Measurements from ENCODE around the gene SLFN11.
"Not testable (repeated sequence)": the region's sequence is repeated elsewhere in the genome, so short reads cannot be mapped to it uniquely, and the experiment has no call there.

SLFN11 gene, protein sequence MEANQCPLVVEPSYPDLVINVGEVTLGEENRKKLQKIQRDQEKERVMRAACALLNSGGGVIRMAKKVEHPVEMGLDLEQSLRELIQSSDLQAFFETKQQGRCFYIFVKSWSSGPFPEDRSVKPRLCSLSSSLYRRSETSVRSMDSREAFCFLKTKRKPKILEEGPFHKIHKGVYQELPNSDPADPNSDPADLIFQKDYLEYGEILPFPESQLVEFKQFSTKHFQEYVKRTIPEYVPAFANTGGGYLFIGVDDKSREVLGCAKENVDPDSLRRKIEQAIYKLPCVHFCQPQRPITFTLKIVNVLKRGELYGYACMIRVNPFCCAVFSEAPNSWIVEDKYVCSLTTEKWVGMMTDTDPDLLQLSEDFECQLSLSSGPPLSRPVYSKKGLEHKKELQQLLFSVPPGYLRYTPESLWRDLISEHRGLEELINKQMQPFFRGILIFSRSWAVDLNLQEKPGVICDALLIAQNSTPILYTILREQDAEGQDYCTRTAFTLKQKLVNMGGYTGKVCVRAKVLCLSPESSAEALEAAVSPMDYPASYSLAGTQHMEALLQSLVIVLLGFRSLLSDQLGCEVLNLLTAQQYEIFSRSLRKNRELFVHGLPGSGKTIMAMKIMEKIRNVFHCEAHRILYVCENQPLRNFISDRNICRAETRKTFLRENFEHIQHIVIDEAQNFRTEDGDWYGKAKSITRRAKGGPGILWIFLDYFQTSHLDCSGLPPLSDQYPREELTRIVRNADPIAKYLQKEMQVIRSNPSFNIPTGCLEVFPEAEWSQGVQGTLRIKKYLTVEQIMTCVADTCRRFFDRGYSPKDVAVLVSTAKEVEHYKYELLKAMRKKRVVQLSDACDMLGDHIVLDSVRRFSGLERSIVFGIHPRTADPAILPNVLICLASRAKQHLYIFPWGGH

GRCh38 chr17:35373534-35373983 lies at the start of gene SLFN11:
SLFN11 (minus strand) TSS chr17:35373621; CDS start chr17:35363807, 9,814 bp downstream.
- peak; percentile 28 to 68 (median 51) for DNase-seq

DNA sequence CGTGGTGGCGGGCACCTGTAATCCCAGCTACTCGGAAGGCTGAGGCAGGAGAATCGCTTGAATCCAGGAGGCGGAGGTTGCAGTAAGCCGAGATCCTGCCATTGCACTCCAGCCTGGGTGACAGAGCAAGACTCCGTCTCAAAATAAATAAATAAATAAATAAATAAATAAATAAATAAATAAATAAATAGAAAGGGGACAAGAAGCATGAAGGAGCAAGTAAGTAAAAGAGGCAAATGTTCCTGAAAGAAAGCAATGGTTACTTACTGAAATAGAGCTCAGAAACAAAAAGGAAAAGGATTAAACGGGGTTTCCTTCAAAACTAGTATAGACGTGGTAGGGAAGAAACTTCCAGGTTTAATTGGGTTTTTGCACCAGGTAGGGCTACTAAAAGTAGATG lies 47.6 kb upstream of the SLFN11 start:
- DNase-seq = not testable (repeated sequence)

DNA sequence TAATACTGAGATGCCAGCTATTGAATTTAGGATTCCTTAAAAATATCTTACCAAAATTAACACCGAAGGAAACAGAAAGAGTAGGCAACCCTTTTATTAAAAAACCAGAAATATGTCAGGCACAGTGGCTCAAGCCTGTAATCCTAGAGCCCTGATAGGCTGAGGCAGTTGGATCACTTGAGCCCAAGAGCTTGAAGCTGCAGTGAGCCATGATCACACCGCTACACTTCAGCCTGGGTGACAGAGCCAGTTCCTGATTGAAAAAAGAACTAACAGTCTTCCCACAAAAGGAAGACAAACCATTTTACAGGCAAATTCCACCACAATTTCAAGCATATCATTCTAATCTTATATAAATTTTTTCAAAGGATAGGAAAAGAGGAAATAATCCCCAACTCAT lies 43.2 kb upstream of the SLFN11 start:
- no peak for DNase-seq

- not testable (repeated sequence) for DNase-seq
Measured at GRCh38 chr17:35414707-35415106, 41.3 kb upstream of the SLFN11 start.

- DNase-seq = no peak
Measured at GRCh38 chr17:35414247-35414646, 40.8 kb upstream of the SLFN11 start.

- no peak for DNase-seq
Measured at GRCh38 chr17:35407531-35407930, 34.1 kb upstream of the SLFN11 start.

- DNase-seq = no peak
Measured at GRCh38 chr17:35406568-35406967, 33.1 kb upstream of the SLFN11 start.

DNA sequence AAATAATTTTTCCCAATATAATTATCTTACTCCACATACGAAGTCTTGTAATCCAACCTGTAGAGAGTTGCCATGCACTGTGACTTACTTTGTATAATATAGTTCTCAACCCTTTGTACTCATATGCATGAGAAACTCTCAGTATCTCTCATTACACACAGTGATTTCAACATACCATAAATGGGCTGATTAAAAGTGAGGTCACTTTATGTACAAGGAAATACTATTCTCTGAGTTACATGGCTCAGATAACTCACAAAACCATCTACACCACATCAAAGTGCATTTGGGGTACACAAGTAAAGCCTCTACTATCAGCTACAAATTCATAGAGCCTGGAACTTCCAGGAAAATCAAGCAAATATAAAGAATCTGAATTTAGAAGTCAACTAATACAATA lies 30.9 kb upstream of the SLFN11 start:
- DNase-seq = no peak

DNA sequence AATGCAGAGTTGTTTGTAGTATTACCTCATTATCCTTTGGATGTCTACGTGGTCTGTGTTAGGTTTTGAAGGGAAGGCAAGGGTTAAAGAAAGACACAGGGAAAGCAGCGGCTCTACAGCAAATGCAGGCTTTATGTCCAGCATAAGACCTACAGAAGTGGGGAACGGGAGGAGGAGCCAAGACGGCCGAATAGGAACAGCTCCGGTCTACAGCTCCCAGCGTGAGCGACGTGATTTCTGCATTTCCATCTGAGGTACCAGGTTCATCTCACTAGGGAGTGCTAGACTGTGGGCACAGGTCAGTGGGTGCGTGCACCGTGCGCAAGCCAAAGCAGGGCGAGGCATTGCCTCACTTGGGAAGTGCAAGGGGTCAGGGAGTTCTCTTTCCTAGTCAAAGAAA lies 20.4 kb upstream of the SLFN11 start:
- DNase-seq = not testable (repeated sequence)

DNA sequence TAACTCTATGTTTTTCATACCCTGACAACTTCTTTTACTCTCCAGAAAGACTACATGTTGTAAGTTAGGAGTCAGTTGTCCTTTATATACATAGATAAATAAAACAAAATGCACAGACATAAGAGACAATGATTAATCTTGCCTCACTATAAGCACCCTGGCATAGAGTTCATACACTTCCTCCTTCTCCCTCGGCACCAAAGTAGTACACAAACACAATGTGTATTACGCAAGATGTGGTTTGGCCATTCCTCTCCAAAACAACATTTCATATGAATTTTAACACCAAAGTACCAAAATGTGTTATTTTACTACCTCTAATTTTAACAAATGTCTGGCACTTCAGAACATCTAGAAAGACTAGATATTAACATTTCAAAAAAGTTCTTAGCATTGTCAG lies 17.2 kb upstream of the SLFN11 start:
- no peak for DNase-seq

DNA sequence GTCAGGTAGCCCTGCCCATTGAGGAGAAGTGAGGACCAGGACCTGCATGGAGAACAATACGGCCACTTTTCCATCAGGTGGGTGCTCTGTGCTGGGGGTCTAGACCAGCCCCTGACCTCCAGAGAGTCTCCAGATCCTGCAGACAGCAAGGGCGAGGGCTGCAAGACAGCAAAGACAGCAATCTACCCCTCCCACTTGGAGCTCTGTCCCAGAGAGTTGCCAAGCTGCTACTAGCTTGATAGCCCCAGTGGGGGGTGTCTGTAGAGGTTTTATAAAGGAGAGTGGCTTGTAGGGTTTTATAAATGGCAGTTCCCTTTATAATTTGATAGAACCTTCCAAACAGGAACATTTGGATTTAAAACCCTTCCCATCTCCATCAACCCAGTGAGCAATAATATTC lies 16.7 kb upstream of the SLFN11 start:
- no peak for DNase-seq

DNA sequence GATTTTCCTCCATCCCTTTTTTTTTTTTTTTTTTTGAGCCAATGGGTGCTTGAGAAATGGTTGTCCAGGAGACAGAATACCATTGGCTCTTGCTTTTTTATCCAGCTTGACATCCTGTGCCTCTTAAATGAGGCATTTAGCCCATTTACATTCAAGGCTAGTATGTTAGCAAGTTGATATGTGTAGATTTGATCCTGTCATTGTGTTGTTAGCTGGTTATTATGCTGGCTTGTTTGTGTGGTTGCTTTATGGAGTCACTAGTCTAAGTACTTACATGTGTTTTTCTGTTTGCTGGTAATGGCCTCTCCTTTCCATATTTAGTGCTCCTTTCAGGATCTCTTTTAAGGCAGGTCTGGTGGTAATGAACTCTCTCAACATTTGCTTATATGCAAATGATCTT lies 14.1 kb upstream of the SLFN11 start:
- DNase-seq = no peak

DNA sequence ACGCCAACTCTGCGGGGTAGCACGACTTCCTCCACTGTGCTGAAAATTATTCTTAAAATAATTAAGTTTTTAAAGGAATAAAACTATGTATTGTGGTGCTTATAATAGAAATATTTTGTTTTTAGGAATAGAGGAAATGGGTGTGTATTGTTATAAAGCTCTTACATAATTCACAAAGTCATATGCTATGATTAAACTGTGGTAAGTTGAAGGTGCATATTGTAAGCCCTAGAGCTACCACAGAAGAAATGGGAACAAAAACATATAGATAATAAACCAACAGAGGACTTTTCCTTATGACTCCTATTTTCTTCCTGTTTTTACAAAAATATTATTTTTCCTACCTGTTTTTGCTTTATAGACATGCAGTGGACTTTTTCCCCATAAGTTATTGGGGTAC lies 4.3 kb upstream of the SLFN11 start:
- no peak for DNase-seq

GRCh38 chr17:35377068-35377467 lies 3.6 kb upstream of the SLFN11 start:
- no peak for DNase-seq

GRCh38 chr17:35376245-35376644 lies 2.8 kb upstream of the SLFN11 start:
- no peak for DNase-seq

GRCh38 chr17:35374766-35375344 lies 1.4 kb upstream of the SLFN11 start:
- DNase-seq = no peak

- DNase-seq = peak in 2 of 4 experiments; percentile 7 to 17
Measured at GRCh38 chr17:35373984-35374765, 754 bp upstream of the SLFN11 start.

DNA sequence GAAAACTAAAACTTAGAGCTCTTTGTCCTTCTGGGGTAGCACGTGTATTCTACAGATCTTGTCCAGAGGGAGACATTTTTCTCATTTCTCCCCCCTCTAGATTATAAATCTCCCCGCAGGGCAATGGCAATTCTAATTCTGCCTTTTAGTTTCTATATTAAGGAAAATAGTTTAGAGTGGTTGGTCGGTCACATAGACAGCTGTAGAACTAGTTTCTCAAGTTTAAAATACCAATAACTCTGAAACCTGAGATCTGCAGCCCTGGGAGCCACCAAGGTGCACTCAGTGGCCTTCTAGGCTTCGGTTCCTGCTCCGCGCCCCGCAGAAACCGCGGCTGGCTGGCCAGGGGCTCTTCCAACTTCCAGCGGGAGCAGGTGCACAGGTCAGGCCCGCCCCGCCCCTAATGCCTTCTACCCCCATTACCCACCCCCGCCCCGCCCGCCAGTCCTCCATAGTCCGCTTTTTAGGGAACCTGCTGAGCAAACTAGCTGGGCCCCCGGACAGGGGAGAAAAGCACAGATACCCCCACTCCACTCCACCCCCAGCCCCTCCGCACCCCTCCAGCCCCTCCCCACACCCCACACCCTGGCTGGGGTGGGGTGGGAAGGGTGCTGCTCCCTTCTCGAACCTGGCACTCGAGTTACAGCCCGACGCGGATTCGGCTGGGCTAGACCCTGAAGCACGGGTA lies 431 bp downstream of the SLFN11 start:
- DNase-seq = no peak

DNA sequence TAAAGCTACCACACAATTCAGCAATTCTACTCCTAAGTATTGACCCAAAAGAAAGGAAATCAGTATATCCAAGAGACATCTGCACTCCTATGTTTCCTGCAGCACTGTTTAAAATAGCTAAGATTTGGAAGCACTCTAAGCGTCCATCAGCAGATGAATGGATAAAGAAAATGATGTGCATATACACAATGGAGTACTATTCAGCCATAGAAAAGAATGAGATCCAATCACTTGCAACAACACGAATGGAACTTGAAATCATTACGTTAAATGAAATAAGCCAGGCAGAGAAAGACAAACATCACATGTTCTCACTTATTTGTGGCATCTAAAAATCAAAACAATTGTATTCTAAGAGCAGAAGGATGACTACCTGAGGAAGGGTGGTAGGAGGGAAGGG lies 1.5 kb downstream of the SLFN11 start:
- no peak for DNase-seq

- no peak for DNase-seq
Measured at GRCh38 chr17:35368081-35368830, 5.2 kb downstream of the SLFN11 start.

- DNase-seq = no peak
Measured at GRCh38 chr17:35361027-35361426, 12.4 kb downstream of the SLFN11 start.

Data from activated CD4-positive, CD25-positive, alpha-beta regulatory T cell (primary cell).